NCI-H187 (cell line): ENCODE data around the gene COX7B.
A peak's percentile ranks its signal among the peaks of the same experiment; 100 is the strongest.
"Not testable (repeated sequence)": the region's sequence is repeated elsewhere in the genome, so short reads cannot be mapped to it uniquely, and the experiment has no call there.

ENCODE experiments used
- DNase-seq, 2 experiments: peaks; one replicate each; lab custom pipeline; 2025; lab: John Stamatoyannopoulos, UW

COX7B gene, protein sequence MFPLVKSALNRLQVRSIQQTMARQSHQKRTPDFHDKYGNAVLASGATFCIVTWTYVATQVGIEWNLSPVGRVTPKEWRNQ

DNA sequence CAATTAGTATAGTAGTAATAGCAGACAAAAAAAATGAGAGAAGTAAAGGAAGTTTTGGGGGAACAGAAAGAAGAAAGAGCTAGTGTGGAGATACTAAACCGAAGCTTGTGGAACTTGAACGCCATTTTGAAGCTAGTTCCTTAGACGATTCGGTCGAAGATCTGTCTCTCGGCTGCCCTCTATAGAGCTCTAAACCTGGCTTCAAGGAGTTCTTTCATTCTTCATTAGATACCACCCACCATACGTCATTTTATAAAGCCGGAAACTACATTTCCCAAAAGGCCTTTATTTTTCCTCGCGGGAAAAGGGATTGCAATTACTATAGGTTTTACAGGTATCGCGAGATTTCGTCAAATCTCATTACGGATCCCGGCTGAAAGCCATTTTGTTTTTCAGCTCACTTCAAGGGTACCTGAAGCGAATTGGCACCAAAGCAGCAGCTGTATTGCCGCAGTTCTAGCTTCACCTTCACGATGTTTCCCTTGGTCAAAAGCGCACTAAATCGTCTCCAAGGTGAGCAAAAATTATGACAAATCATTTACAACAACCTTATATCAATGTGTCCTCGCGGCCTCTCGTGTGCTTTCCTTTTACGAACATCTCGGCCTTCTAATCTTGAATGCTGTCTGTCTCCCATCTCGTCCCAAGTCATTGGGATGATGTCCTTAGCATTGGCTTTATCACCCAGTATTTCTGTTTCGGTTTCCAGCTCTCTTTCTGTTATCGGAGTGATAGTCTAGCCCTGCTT, at the start of gene COX7B:
Gene COX7B (plus strand): TSS at position 388 of the 748 bp plus-strand sequence. CDS start 86 bp downstream, at position 474.
- peak; percentile 80 to 83 for DNase-seq

DNA sequence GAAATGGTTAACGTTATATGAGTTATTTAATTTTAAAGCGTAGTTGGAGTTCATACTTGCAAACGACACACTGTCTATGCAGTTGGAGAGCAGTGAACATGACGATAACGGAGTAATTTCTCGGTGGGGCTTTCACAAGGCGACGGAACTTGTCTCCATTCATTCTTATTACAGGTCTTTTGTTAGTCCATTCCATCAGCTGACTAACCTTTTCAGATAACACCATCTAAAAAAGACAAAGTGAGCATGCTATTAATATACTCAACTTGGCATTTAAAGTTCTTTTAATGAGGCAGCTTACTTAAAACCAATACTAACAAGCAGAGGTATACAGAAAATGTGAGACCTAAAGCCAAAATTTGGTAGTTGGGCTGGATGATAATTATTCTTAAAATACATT, 23.9 kb upstream of the COX7B start:
- DNase-seq = no peak

DNA sequence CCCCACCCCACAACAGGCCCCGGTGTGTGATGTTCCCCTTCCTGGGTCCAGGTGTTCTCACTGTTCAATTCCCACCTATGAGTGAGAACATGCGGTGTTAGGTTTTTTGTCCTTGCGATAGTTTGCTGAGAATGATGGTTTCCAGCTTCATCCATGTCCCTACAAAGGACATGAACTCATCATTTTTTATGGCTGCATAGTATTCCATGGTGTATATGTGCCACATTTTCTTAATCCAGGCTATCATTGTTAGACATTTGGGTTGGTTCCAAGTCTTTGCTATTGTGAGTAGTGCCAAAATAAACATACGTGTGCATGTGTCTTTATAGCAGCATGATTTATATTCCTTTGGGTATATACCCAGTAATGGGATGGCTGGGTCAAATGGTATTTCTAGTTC, 17.9 kb upstream of the COX7B start:
- not testable (repeated sequence) for DNase-seq

DNA sequence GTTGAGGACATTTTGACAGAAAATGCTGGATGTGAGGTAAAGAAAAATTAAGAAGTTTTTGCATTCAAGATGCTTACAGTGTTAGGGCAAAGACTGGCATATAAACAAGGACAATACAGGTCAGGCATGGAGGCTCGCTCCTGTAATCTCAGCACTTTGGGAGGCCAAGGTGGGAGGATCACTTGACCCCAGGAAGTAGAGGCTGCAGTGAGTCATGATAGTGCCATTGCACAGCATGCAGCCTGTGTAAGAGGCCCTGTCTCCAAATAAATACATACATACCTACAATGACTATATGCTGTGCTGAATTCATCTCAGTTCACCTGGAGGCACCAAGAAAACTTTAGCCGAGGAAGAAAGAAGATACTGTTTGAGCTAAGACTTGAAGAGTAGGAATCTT, 6.4 kb upstream of the COX7B start:
- no peak for DNase-seq

DNA sequence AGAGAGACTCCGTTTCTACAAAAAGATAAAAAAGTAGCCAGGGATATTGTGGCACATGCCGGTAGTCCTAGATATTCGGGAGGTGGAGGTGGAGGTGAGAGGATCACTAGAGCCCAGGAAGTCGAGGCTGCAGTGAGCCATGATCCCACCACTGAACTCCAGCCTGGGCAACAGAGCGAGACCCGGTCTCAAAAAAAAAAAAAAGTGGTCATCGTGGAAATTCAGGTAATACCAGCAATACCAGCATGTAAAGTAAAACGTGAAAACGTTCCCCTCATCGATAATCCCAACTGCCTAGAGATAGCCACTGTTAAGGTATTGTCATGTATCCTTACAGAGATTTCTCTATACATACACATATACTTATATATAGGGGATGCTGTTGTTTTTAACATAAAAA, 5.6 kb upstream of the COX7B start:
- DNase-seq = no peak

DNA sequence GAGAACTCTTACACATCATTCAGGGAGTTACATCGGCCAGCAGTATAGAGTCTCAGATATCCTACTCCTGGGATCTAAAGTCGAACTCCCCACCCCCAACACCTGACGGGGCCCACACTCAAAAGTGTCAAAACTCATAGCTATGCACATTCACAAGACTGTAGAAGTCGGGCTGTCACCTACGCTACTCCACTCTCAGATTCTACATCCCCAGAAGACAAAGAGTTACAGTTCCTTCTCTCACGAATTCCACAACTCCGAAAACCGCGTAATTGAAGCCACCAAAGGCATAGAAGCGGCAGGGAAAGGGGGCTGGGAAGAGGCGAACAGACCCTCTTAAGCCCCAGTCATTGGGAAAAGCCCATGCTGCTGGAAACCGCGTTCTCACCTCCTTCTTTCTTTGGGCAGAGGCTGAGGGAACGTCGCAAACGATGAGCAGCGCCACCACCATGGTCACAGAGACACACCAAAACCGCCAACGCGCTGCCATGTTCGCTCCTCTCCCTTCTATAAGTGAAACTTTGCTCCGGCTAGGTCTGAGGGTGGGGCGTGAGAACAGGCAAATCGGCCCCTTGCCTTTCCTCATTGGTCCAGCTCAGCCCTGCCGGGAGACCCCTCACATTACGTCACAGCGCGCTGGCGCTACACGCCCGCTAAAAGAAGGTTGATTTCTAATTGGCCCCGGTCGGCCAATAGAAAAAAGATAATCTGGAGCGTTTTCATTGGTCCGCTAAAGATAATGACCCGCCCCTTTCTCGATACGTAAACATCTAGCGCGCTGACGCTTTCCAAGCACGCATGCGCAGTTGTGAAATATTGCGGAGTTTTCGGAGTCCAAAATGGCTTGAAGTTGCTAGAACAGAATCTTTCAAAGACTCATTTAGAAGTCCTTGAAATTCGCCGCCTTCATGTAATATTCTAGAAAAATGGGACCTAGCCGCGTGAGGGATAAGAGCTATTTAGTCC, 4.1 kb upstream of the COX7B start, which contains the start of gene MAGT1:
Gene MAGT1 (minus strand): TSS at position 515 of the 966 bp plus-strand sequence. CDS start 25 bp downstream, at position 490.
- DNase-seq = peak; percentile 74 to 93

DNA sequence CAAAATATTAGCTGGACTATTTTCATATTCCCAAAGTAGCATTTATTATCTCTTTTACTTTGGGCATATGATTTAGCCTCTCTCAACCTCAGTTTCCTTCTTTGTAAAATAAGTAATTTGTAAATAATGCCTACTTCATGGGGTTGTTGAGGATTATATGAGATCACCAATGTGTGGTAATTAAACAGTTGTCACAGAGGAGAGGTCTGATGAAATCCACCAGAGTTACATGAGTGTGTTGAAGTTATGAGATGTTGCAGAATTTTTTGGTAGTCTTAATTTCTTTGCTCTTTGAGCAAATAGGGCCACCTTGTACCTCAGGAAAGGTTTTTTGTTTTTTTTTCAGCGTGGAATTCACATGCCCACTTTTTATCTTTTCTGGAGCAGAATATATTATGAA, 1.4 kb downstream of the COX7B start:
- no peak for DNase-seq

DNA sequence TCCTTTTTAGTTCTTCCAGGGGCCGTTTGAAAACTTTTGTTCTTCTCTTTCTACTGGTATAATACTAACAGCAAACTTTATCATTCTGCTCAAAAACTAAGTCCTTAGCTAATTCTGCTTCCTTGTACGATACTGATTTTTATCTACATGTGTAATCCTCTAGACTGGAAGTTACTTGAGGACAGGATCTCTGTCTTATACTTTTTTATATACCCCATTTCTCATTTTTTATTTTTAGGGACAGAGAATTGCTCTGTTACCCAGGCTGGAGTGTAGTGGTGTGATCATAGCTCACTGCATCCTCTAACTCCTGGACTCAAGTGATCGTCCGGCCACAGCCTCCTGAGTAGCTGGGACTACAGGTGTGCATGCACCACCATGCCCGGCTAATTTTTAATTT, 2.2 kb downstream of the COX7B start:
- DNase-seq = no peak

DNA sequence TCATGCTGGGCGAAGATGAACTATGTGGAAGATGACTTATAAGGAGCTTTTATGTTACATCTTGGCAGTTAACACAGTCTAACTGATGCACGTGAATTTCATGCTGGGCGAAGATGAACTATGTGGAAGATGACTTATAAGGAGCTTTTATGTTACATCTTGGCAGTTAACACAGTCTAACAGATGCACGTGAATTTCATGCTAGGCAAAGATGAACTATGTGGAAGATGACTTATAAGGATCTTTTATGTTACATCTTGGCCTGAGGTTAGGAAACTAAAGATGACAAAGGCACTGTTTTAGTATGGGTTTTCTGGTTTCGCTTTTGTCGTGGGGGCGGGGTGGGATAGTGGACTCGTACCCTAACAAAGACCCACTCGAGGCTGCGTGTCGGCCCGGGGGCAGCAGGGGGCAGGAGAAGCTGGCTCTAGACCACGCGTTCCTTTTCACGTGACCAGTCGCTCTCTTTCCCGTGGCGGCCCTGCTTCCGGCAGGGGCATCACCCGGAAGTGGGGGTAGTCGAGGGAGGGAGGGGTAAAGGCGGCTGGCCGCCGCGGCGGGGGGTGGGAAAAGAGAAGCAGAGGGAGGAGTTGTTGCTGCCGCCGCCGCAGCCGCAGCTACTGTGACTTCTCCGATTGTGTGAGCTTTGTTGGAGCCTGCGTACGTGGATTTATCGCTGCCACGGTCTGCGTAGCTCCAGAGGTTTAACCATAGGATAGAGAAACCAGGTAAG, 11.0 kb downstream of the COX7B start, which contains the start of gene ATP7A:
Gene ATP7A (plus strand): TSS at position 586 of the 733 bp plus-strand sequence. CDS start 60,949 bp downstream, outside the sequence.
- peak; percentile 74 to 79 for DNase-seq

DNA sequence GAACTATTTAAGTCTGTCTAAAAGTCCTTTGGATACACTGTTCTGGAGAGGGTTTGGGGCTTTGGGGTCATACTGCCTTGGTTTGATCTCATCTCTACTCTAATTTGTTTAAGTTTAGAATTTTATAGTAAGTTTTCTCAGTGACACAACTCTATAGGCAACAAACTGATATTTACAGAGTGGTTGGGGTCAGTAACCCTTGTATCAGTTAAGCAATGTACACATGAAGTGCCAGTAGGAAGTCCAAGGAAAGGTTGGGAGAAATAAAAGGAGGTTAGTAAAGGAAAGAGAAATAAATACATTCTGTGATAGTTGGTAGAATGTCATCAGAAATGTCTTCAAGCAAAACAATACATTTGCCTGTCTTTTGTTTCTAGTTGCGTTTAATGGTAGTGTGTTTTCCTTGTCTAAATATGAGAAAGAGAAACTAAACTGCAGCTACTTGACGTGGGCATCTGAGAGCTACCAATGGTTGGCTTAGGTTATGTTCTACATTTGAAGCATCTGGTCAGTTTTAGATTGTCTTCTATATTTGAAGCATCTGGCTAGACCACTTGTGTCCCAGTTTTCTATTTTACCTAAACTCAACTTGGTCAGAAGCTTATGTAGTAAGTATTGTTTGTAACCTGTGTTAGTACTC, 18.1 kb downstream of the COX7B start:
- DNase-seq = no peak

DNA sequence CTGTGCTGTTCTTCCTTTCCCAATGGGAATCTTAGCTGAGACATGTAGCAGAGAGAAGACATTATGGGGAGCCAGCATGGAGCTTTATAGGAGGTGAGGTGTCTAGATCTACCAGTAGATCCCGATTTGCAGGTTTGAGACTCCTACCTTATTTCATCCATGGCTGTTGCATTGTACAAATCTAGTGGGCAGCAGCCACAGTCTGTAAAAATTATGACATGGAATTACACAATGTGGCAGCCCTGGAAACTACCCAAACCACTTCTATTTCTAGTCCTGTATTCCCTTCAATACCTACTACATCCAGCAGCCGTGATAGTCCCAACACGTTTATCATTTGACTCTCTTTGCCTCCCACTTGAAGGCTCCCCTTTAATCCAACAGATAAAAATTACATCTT, 19.3 kb downstream of the COX7B start:
- no peak for DNase-seq

DNA sequence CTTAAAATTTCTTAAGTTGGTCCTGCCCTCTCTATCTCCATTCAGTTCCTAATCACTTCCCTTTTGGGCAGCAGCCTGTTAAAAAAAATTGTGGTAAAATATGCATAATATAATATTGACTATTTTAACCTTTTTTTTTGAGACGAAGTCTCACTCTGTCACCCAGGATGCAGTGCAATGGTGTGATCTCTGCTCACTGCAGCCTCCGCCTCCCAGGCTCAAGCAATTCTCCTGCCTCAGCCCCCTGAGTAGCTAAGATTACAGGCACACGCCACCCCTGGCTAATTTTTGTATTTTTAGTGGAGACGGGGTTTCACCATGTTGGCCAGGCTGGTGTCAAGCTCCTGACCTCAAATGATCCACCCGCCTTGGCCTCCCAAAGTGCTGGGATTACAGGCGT, 20.1 kb downstream of the COX7B start:
- DNase-seq = not testable (repeated sequence)

DNA sequence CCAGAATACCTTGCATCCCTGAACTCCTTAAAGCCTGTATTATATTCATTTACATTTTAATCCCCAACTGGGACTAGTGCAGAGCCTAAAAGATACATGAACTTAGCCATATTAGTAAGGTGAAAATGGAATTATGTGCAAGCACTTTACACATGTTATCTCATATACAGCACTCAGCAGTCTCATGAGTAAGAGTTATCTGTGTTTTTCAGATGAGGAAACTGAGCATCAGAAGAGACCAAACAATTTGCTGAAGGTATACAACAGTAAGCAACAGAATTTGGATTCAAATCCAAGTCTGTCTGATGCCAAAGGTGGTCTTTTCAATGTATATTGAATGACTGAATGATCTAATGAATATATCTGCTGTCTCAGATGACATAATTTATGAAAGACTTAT, 23.5 kb downstream of the COX7B start:
- DNase-seq = no peak

DNA sequence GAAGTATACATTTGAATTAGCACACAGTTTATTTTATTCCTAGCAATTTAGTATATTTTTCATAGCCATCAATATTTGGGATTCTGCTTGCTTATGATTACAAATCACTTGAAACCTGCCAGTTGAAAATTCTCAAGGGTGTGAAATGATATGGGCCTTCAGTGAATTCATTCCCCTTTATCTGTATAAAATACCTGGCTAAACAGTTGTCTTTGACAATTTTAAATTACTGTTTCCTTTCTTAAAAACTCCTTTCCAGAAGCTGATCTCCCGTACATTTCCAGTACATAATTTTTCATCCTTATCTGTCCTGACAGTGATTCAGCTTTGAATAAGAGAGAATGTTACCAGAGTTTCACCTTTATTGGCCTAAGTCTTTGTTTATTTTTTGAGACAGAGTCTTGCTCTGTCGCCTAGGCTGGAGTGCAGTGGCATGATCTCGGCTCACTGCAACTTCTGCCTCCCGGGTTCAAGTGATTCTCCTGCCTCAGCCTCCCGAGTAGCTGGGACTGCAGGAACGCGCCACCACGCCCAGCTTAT, 25.1 kb downstream of the COX7B start:
- DNase-seq = no peak

DNA sequence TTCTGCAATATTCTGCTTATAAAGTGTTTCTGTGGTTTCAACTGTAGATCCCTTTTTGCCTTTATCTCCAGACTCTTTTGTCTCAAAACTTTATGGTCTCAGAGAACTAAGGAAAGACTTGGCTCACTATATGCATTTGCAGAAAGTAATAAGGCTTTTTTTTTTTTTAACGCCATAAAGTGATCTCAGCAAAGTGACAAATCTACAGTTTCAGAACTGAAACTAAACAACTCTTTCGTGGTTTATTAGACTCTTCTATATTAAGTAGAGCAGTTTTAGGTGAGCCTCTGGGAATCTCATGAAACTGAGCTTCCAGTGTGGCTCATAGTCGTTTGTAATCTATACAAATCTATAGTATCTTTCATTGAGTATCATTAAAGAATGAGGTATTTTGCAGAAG, 26.5 kb downstream of the COX7B start:
- no peak for DNase-seq

DNA sequence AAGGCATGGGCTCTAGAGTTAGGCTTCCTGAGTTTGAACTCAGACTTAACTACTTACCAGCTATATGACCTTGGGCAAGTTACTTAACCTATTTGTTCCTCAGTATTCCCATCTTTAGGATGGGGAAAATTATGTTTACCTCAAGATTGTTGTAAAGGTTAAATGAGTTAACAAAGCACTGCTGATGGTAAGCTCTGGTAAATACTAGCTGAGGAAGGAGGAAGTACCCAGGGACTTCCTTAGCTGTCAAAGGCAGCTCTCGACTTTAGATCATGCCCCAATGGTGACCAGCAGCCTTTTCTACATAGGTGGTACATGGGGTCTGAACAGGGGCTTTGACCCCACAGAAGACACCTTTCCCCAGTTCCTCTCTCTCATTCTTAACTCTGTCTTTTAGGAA, 31.3 kb downstream of the COX7B start:
- DNase-seq = no peak

DNA sequence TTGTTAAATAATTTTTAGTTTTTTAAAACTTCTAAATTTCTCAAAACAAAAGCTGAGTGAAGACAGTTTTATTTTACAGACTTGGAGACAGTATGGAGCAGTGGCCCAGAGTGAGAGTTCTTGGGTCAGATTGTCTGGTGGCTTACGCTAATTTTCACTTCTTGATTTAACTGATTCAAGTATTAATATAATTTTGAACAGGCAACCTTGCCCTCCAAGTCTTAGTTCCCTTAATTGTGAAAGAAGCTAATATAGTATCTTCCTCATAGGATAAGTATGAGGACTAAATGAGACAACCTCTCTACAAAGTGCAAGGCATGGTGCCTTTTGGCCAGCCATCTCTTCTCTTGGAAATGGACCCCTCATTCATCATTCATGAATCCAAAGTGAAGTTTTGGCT, 36.6 kb downstream of the COX7B start:
- DNase-seq = no peak

DNA sequence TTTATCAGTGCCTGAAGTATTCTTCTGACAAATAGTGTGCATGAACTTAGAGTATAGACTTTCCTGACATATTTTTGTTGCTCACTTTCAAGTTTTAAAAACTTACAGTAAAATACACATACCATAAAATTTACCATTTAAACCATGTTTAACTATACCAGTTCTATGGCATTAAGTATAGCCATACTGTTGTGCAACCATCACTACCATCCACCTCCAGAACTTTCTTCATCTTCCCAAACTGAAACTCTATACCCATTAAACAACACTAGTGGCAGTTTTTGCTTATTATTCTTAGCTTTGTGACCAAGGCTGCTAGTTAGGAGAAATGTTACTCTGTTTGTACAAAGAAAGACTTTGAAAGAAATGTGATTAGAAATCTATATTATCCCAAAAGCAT, 37.0 kb downstream of the COX7B start:
- DNase-seq = no peak

DNA sequence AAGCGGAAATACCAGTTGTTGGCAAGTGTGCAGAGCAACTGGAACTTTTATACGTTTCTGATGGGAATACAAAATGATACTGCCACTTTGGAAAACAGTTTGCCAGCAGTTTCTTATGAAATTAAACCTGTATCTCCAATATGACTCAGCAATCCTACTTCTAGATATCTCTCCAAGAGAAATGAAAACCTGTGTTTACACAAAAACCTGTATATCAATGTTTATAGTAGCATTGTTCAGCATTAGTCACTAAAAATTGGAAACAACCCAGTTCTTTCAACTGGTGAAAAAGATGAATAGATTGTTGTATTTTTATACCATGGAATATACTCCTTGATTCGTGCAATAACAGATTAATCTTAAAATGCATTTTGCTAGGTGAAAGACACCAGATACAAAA, 38.0 kb downstream of the COX7B start:
- DNase-seq = no peak

DNA sequence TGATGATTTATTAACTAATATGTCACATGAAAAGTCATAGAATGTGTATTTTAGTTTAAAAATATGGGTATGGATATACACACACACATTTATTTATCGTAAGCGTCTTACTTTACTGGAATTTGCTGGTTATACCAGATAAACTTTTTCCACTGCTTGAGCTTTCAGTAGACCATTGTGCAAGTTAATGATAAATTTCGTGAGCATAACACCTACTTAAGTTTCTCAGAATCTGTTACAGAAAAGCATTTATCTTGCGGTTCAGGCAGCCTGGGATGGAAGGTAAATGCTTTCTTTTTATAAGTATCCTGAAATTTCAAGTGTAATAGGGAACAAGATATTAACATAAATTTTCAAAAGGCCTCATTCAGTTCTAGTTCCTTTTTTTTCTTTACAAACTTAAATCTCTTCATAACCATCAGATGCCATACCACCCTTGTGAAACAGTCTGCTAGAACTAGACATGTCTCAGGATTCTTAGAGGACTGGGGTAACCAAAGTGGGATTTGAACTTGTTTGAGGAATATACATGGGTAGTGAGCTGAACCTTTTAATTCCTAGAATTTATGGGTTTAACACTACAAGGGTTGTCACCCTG, 38.9 kb downstream of the COX7B start:
- DNase-seq = no peak

DNA sequence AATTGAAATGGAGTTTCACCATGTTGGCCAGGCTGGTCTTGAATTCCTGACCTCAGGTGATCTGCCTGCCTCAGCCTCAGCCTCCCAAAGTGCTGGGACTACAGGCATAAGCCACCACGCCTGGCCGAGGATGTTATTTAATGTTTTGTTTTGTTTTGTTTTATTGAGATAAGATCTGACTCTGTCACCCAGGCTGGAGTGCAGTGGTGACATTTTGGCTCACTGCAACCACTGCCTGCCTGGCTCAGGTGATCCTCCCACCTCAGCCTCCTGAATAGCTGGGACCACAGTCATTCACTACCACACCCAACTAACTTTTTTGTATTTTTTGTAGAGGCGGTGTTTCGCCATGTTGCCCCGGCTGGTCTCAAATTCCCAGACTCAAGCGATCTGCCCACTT, 45.8 kb downstream of the COX7B start:
- DNase-seq = not testable (repeated sequence)
